GM23248 (cell line): ENCODE measurements around the gene NR2F2.

Experiments
- EZH2 ChIP-seq: fragments of 200-600 bp; sonication (generic); IDR thresholded peaks from 2 replicates; pipeline ENCODE4 v1.6.1; 2018; ENCODE audit warnings: antibody characterized with exemption, mild to moderate bottlenecking; ENCODE audit not compliant: insufficient read depth, poor library complexity, severe bottlenecking
- EZH2phosphoT487 ChIP-seq: fragments of 200-600 bp; sonication (generic); IDR thresholded peaks from 2 replicates; pipeline ENCODE4 v1.6.1; 2018; ENCODE audit warnings: antibody characterized with exemption, moderate library complexity, mild to moderate bottlenecking, low read depth; ENCODE audit not compliant: insufficient read depth

DNA sequence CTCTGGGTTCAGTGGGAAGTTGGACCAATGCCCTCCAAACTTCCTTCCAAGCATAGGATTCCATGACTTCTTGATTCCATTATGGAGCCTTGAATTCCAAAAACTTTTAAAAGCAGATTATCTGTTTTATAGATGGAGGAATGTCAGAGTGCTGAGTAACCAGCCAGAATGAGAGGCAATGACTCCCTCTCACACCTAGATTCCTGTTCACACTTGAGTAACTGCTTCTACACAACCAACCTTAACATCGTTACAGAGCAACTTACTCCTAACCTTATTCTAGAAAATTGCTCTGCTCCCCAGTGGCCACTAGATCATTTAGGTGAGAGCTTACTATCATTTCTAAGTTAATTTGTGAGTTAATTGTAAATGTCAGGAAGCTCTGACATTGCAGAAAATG lies 24.2 kb upstream of the NR2F2 start:
- no peak for TF ChIP-seq EZH2
- TF ChIP-seq EZH2phosphoT487 = no peak
